GM12878 (cell line): ENCODE measurements around the gene CASTOR1. TPM values are rescaled to one million over a fixed set of nuclear protein-coding genes. Genes with fewer than 3 reads are reported as not detected.
A peak's percentile ranks its signal among the peaks of the same experiment; 100 is the strongest.

Experiments
- BACH1 ChIP-seq: fragments of 450-650 bp; IDR thresholded peaks from 2 replicates; pipeline ENCODE4 v1.6.1; 2017; ENCODE audit warnings: mild to moderate bottlenecking, borderline replicate concordance
- CEBPB ChIP-seq, 2 experiments: fragments of 150-350 bp in 1 of 2; IDR thresholded peaks; 2 replicates each; pipeline ENCODE4 v1.6.1; 2012 to 2014; ENCODE audit warnings: low read depth in 2 of 2, low read length in 2 of 2, borderline replicate concordance in 1 of 2, inconsistent platforms in 1 of 2
- DPF2 ChIP-seq: fragments of 450-650 bp; IDR thresholded peaks from 2 replicates; pipeline ENCODE4 v1.6.1; 2017; ENCODE audit warnings: mild to moderate bottlenecking
- ETV6 ChIP-seq, 2 experiments: fragments of 450-650 bp in 1 of 2; IDR thresholded peaks in 1 of 2; conservative IDR thresholded peaks in 1 of 2; 2 replicates each; pipeline ENCODE4 v1.6.1; 2014; ENCODE audit warnings: antibody characterized with exemption in 1 of 2, borderline replicate concordance in 1 of 2, low read depth in 1 of 2, mild to moderate bottlenecking in 1 of 2, moderate library complexity in 1 of 2
- LARP7 ChIP-seq: fragments of 450-650 bp; IDR thresholded peaks from 2 replicates; pipeline ENCODE4 v1.6.1; 2017; ENCODE audit warnings: mild to moderate bottlenecking
- MTA3 ChIP-seq: IDR thresholded peaks from 2 replicates; pipeline ENCODE4 v1.6.1; 2012; ENCODE audit warnings: low read length, inconsistent platforms, borderline replicate concordance
- NR2C2 ChIP-seq: IDR thresholded peaks from 2 replicates; pipeline ENCODE4 v1.6.1; 2011; ENCODE audit warnings: borderline replicate concordance, low read depth; ENCODE audit not compliant: control insufficient read depth, insufficient read length
- RFX5 ChIP-seq: IDR thresholded peaks from 2 replicates; pipeline ENCODE4 v1.6.1; 2011; ENCODE audit warnings: low read depth, low read length, improper control_type of control experiment
- SP1 ChIP-seq: IDR thresholded peaks from one replicate; pipeline ENCODE4 v1.6.1; 2011; ENCODE audit warnings: low read depth, low read length
- TCF3 ChIP-seq: IDR thresholded peaks from 2 replicates; pipeline ENCODE4 v1.6.1; 2012; ENCODE audit warnings: low read depth, mild to moderate bottlenecking, low read length, borderline replicate concordance; ENCODE audit not compliant: insufficient read depth
- ZBTB40 ChIP-seq: fragments of 450-650 bp; IDR thresholded peaks from 2 replicates; pipeline ENCODE4 v1.6.1; 2016; ENCODE audit warnings: mild to moderate bottlenecking, moderate library complexity, borderline replicate concordance
- ZSCAN29 ChIP-seq: fragments of 450-650 bp; IDR thresholded peaks from 2 replicates; pipeline ENCODE4 v1.6.1; 2017; ENCODE audit warnings: mild to moderate bottlenecking, moderate library complexity
- polyA plus RNA-seq, 11 experiments: library from polyadenylated mRNA; depleted of rRNA in 4 of 11; unstranded in 6 of 11; stranded (reverse) in 5 of 11; fragments of >200 nt; fragmentation: Nextera tagmentation in 4 of 11; fragmentation: Illumina TruSeq in 1 of 11; extraction: Ambion mirVana in 4 of 11; extraction: Trizol in 1 of 11; gene quantifications; 1 replicate in 1 of 11; 2 replicates in 10 of 11; pipeline versions ENCODE4 v1.2.1 to v1.2.3, GENCODE V29; 2011 to 2016; ENCODE audit warnings: inconsistent platforms in 2 of 11, missing spikeins in 2 of 11, low read depth in 1 of 11
- total RNA-seq, 4 experiments: library from RNA; depleted of rRNA in 3 of 4; stranded (reverse); fragments of >200 nt in 3 of 4; fragmentation: Illumina TruSeq in 1 of 4; extraction: Trizol in 1 of 4; gene quantifications; 2 replicates each; pipeline versions ENCODE4 v1.2.1 to v1.2.3, GENCODE V29; 2013 to 2021
- TF ChIP-seq, protein P1 (sequence below): fragments of 450-650 bp; IDR thresholded peaks from 2 replicates; pipeline ENCODE4 v1.6.1; 2017; ENCODE audit warnings: mild to moderate bottlenecking, moderate library complexity
- TF ChIP-seq, protein P2 (sequence below): IDR thresholded peaks from 2 replicates; pipeline ENCODE4 v1.6.1; 2012; ENCODE audit warnings: improper control_type of control experiment, low read depth, low read length; ENCODE audit not compliant: insufficient replicate concordance

CASTOR1 gene
- total and polyA plus RNA-seq, 10 of the 15 experiments (the other 5 are each of a cell fraction or from before 2014, with no cell fraction given) = 0.31 to 9.1 (median 3.3) TPM

- TF ChIP-seq MTA3 = peak; percentile 4; the same call in 1 of the 2 replicates
- TF ChIP-seq, protein P1, sequence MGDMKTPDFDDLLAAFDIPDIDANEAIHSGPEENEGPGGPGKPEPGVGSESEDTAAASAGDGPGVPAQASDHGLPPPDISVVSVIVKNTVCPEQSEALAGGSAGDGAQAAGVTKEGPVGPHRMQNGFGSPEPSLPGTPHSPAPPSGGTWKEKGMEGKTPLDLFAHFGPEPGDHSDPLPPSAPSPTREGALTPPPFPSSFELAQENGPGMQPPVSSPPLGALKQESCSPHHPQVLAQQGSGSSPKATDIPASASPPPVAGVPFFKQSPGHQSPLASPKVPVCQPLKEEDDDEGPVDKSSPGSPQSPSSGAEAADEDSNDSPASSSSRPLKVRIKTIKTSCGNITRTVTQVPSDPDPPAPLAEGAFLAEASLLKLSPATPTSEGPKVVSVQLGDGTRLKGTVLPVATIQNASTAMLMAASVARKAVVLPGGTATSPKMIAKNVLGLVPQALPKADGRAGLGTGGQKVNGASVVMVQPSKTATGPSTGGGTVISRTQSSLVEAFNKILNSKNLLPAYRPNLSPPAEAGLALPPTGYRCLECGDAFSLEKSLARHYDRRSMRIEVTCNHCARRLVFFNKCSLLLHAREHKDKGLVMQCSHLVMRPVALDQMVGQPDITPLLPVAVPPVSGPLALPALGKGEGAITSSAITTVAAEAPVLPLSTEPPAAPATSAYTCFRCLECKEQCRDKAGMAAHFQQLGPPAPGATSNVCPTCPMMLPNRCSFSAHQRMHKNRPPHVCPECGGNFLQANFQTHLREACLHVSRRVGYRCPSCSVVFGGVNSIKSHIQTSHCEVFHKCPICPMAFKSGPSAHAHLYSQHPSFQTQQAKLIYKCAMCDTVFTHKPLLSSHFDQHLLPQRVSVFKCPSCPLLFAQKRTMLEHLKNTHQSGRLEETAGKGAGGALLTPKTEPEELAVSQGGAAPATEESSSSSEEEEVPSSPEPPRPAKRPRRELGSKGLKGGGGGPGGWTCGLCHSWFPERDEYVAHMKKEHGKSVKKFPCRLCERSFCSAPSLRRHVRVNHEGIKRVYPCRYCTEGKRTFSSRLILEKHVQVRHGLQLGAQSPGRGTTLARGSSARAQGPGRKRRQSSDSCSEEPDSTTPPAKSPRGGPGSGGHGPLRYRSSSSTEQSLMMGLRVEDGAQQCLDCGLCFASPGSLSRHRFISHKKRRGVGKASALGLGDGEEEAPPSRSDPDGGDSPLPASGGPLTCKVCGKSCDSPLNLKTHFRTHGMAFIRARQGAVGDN = no peak
- TF ChIP-seq ETV6 (conservative IDR thresholded peaks at IDR 0.05 in 1 of 2, IDR thresholded peaks at IDR 0.05 in 1 of 2; ENCODE audit: borderline replicate concordance in 1 of 2, low read depth in 1 of 2) = no peak
- peak; percentile 56 for TF ChIP-seq BACH1
- TF ChIP-seq RFX5 = 0 out of 2 replicates have a peak, but pooled peaks have one; percentile 39
- TF ChIP-seq ZBTB40 = no peak
- TF ChIP-seq ZSCAN29 = peak; percentile 90
- TF ChIP-seq LARP7 = peak; percentile 78
- TF ChIP-seq SP1 = peak; percentile 72
- no peak for TF ChIP-seq CEBPB (IDR thresholded peaks at IDR 0.05; ENCODE audit: borderline replicate concordance in 1 of 2, low read depth in 2 of 2, low read length in 2 of 2)
- TF ChIP-seq NR2C2 = no peak
- TF ChIP-seq TCF3 = peak; percentile 21; the same call in 1 of the 2 replicates
- peak; percentile 52; the same call in 1 of the 2 replicates for TF ChIP-seq DPF2
- TF ChIP-seq, protein P2, sequence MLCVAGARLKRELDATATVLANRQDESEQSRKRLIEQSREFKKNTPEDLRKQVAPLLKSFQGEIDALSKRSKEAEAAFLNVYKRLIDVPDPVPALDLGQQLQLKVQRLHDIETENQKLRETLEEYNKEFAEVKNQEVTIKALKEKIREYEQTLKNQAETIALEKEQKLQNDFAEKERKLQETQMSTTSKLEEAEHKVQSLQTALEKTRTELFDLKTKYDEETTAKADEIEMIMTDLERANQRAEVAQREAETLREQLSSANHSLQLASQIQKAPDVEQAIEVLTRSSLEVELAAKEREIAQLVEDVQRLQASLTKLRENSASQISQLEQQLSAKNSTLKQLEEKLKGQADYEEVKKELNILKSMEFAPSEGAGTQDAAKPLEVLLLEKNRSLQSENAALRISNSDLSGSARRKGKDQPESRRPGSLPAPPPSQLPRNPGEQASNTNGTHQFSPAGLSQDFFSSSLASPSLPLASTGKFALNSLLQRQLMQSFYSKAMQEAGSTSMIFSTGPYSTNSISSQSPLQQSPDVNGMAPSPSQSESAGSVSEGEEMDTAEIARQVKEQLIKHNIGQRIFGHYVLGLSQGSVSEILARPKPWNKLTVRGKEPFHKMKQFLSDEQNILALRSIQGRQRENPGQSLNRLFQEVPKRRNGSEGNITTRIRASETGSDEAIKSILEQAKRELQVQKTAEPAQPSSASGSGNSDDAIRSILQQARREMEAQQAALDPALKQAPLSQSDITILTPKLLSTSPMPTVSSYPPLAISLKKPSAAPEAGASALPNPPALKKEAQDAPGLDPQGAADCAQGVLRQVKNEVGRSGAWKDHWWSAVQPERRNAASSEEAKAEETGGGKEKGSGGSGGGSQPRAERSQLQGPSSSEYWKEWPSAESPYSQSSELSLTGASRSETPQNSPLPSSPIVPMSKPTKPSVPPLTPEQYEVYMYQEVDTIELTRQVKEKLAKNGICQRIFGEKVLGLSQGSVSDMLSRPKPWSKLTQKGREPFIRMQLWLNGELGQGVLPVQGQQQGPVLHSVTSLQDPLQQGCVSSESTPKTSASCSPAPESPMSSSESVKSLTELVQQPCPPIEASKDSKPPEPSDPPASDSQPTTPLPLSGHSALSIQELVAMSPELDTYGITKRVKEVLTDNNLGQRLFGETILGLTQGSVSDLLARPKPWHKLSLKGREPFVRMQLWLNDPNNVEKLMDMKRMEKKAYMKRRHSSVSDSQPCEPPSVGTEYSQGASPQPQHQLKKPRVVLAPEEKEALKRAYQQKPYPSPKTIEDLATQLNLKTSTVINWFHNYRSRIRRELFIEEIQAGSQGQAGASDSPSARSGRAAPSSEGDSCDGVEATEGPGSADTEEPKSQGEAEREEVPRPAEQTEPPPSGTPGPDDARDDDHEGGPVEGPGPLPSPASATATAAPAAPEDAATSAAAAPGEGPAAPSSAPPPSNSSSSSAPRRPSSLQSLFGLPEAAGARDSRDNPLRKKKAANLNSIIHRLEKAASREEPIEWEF = no peak
These were observed at the start of gene CASTOR1 (continued) for GRCh38 chr22:30289141-30289979.
